ENCODE data around the gene ZNF329. TPM values are rescaled to one million over a fixed set of nuclear protein-coding genes. Genes with fewer than 3 reads are reported as not detected.

The ZNF329 gene
- total and polyA plus RNA-seq, 2 experiments from 2014 or later, result 2.7 to 16.9 TPM

GRCh38 chr19:58129284-58129683 lies 21.3 kb downstream of the ZNF329 start:
- no peak overlapping the region for H3K4me2 ChIP-seq
- peaks cover 99% of the 10 kb centered on the region for H3K9me3 Mint-ChIP-seq

More at GRCh38 chr19:58129284-58129683, 21.3 kb downstream of the ZNF329 start:
- peaks cover 100% of the 10 kb centered on the region for H3K36me3 Mint-ChIP-seq (ENCODE audit: low read depth)
- Histone ChIP-seq H3K4me3 (no peak overlapping the region), H3K9me2 (ENCODE audit: insufficient read depth) (no peaks in the 10 kb centered on the region), H3K27me3 (ENCODE audit: insufficient read depth) (no peaks in the 10 kb centered on the region), H3K79me2 (replicated peaks; ENCODE audit: insufficient read depth) (no peaks in the 10 kb centered on the region; the same call in 1 of the 2 replicates), H2AFZ (no peak overlapping the region), H3K4me1 (ENCODE audit: insufficient read depth) (no peaks in the 10 kb centered on the region), H3K27ac (ENCODE audit: low read depth) (no peak overlapping the region), H4K20me1 (replicated peaks; ENCODE audit: insufficient read depth) (no peaks in the 10 kb centered on the region), H3K36me3 (ENCODE audit: insufficient read depth) (peaks cover 73% of the 10 kb centered on the region), H3F3A (replicated peaks; ENCODE audit: low read depth) (no peaks in the 10 kb centered on the region)
- H3K27ac Mint-ChIP-seq, result no peak overlapping the region
- H3K4me1 Mint-ChIP-seq, result no peaks in the 10 kb centered on the region
- peaks cover 10% of the 10 kb centered on the region for H3K27me3 Mint-ChIP-seq (ENCODE audit: insufficient read depth, low read depth, poor library complexity)
- ATAC-seq, result no peak
- DNase-seq (ENCODE audit: low spot score), result no peak
- TF ChIP-seq ZNF331 (CRISPR knock-in tag; IDR thresholded peaks at IDR 0.05; ENCODE audit: low read depth), result no peak
- TF ChIP-seq JUNB (IDR thresholded peaks at IDR 0.05; ENCODE audit: unreplicated experiment), result no peak
- no peak for TF ChIP-seq REST (IDR thresholded peaks at IDR 0.05; ENCODE audit: unreplicated experiment)
- no peak for TF ChIP-seq CREB1 (CRISPR knock-in tag; IDR thresholded peaks at IDR 0.05; ENCODE audit: low read depth)
- no peak for TF ChIP-seq ZNF114 (CRISPR knock-in tag; IDR thresholded peaks at IDR 0.05)
- no peak for TF ChIP-seq ZNF462 (CRISPR knock-in tag; IDR thresholded peaks at IDR 0.05)
- TF ChIP-seq CTCF (conservative IDR thresholded peaks at IDR 0.05; ENCODE audit: low read depth in 2 of 2), result no peak
- no peak for TF ChIP-seq STAT1 (IDR thresholded peaks at IDR 0.05; ENCODE audit: unreplicated experiment)
- TF ChIP-seq EZH2 (IDR thresholded peaks at IDR 0.05; ENCODE audit: low read depth, unreplicated experiment), result no peak
- TF ChIP-seq EZH2phosphoT487 (IDR thresholded peaks at IDR 0.05; ENCODE audit: unreplicated experiment), result no peak
- TF ChIP-seq ETS1 (IDR thresholded peaks at IDR 0.05), result no peak
- TF ChIP-seq POLR2AphosphoS5 (IDR thresholded peaks at IDR 0.05; ENCODE audit: low read depth), result no peak
- TF ChIP-seq NANOG (IDR thresholded peaks at IDR 0.05; ENCODE audit: borderline replicate concordance), result no peak
- H3K4me3 Mint-ChIP-seq, result no peak overlapping the region
